SH-SY5Y (cell line): ENCODE results near the gene DHCR24.

Source experiments
- GATA2 ChIP-seq: IDR thresholded peaks from 2 replicates; pipeline ENCODE4 v1.6.1; 2011; ENCODE audit warnings: mild to moderate bottlenecking, low read depth, low read length
- GATA3 ChIP-seq: IDR thresholded peaks from 2 replicates; pipeline ENCODE4 v1.6.1; 2011; ENCODE audit warnings: low read depth, mild to moderate bottlenecking, low read length, moderate library complexity

- TF ChIP-seq GATA2 = no peak
- TF ChIP-seq GATA3 = no peak
These were observed 33.1 kb downstream of the DHCR24 start for GRCh38 chr1:54853793-54854370.
